Activated naive CD8-positive, alpha-beta T cell treated with anti-CD3 and anti-CD28 coated beads, Interleukin-2, amount 10 ng/mL, durations not matched to agents 7 days and 5 days (primary cell): ENCODE measurements around the gene FBXO24. TPM values are rescaled to one million over a fixed set of nuclear protein-coding genes. Genes with fewer than 3 reads are reported as not detected.

Experiments used
- total RNA-seq, 2 experiments: library from RNA; stranded (reverse); gene quantifications; one replicate each; pipeline ENCODE4 v1.2.3, GENCODE V29; 2021

Gene FBXO24
- total RNA-seq, 2 experiments from 2014 or later = 1.1 to 1.2 TPM

Other genes with a start within 250 kb of the FBXO24 start
- 10 to 100 TPM; 91.3 to 96.4 TPM for gene PILRB, start 228.2 kb upstream of the FBXO24 start, total RNA-seq
- 1 to 10 TPM; 4.1 to 5.1 TPM for gene PILRA, start 212.8 kb upstream of the FBXO24 start, total RNA-seq
- 1 to 10 TPM; 6.2 to 6.5 TPM for gene ZCWPW1, start 157.6 kb upstream of the FBXO24 start, total RNA-seq
- gene MEPCE, start 156.5 kb upstream of the FBXO24 start, total RNA-seq = 10 to 100 TPM; 48.5 to 49.0 TPM
- gene PPP1R35, start 149.8 kb upstream of the FBXO24 start, total RNA-seq = 10 to 100 TPM; 84.4 to 93.6 TPM
- gene SPACDR, start 122.1 kb upstream of the FBXO24 start, total RNA-seq = 1 to 10 TPM; 3.5 to 5.9 TPM
- 100 to 1,000 TPM; 157 to 159 TPM for gene TSC22D4, start 107.1 kb upstream of the FBXO24 start, total RNA-seq
- under 1 TPM; 0.42 to 0.54 TPM for gene NYAP1, start 102.4 kb upstream of the FBXO24 start, total RNA-seq
- 10 to 100 TPM; 51.6 to 54.7 TPM for gene AGFG2, start 47.1 kb upstream of the FBXO24 start, total RNA-seq
- 10 to 100 TPM; 54.3 to 57.6 TPM for gene SAP25, start 12.4 kb upstream of the FBXO24 start, total RNA-seq
- gene LRCH4, start 199 bp upstream of the FBXO24 start, total RNA-seq = 100 to 1,000 TPM; 239 to 258 TPM
- 10 to 100 TPM; 14.4 to 16.4 TPM for gene PCOLCE, start 16.0 kb downstream of the FBXO24 start, total RNA-seq
- 10 to 100 TPM; 27.4 TPM for gene MOSPD3, start 26.2 kb downstream of the FBXO24 start, total RNA-seq
- 10 to 100 TPM in 1 of 2 experiments, 1 to 10 TPM in 1; 9.1 to 11.0 TPM for gene TFR2, start 55.2 kb downstream of the FBXO24 start, total RNA-seq
- gene ACTL6B, start 70.1 kb downstream of the FBXO24 start, total RNA-seq = not detected
- gene GNB2, start 87.4 kb downstream of the FBXO24 start, total RNA-seq = 100 to 1,000 TPM; 203 to 216 TPM
- gene GIGYF1, start 107.9 kb downstream of the FBXO24 start, total RNA-seq = 10 to 100 TPM; 71.5 to 75.2 TPM
- 10 to 100 TPM; 29.6 to 32.8 TPM for gene POP7, start 119.8 kb downstream of the FBXO24 start, total RNA-seq
- gene EPO, start 134.1 kb downstream of the FBXO24 start, total RNA-seq = under 1 TPM in 1 of 2 experiments, not detected in 1; 0.22 TPM
- not detected for gene ZAN, start 147.3 kb downstream of the FBXO24 start, total RNA-seq
- 1 to 10 TPM; 3.1 to 3.3 TPM for gene EPHB4, start 241.2 kb downstream of the FBXO24 start, total RNA-seq